HEK293 (cell line): ENCODE results near the gene RNF223.

Source experiments
- BCL11B ChIP-seq: fragments of 450-650 bp; formaldehyde crosslinking; IDR thresholded peaks from 2 replicates; pipeline ENCODE4 v1.5.1; 2016; ENCODE audit warnings: low read depth, missing biosample characterization, missing genetic modification characterization
- FEZF1 ChIP-seq: fragments of 450-650 bp; formaldehyde crosslinking; IDR thresholded peaks from 2 replicates; pipeline ENCODE4 v1.5.1; 2016; ENCODE audit warnings: missing biosample characterization, missing genetic modification characterization
- GFI1B ChIP-seq: fragments of 450-650 bp; formaldehyde crosslinking; IDR thresholded peaks from 2 replicates; pipeline ENCODE4 v1.5.1; 2016; ENCODE audit warnings: missing biosample characterization, missing genetic modification characterization
- GLIS2 ChIP-seq: fragments of 450-650 bp; formaldehyde crosslinking; IDR thresholded peaks from 2 replicates; pipeline ENCODE4 v1.5.1; 2016; ENCODE audit warnings: missing biosample characterization, missing genetic modification characterization
- HOXD13 ChIP-seq: sonication (generic); formaldehyde crosslinking; IDR thresholded peaks from 2 replicates; pipeline ENCODE4 v1.8.0; 2022; ENCODE audit warnings: missing genetic modification reagents, borderline replicate concordance
- KLF1 ChIP-seq: fragments of 450-650 bp; formaldehyde crosslinking; IDR thresholded peaks from 2 replicates; pipeline ENCODE4 v1.5.1; 2016; ENCODE audit warnings: missing biosample characterization, missing genetic modification characterization
- MZF1 ChIP-seq: fragments of 450-650 bp; formaldehyde crosslinking; IDR thresholded peaks from 2 replicates; pipeline ENCODE4 v1.5.1; 2017; ENCODE audit warnings: missing biosample characterization, missing genetic modification characterization, borderline replicate concordance
- PATZ1 ChIP-seq: fragments of 450-650 bp; formaldehyde crosslinking; IDR thresholded peaks from 2 replicates; pipeline ENCODE4 v1.5.1; 2016; ENCODE audit warnings: missing biosample characterization, missing genetic modification characterization
- PBX3 ChIP-seq: sonication (generic); formaldehyde crosslinking; IDR thresholded peaks from 2 replicates; pipeline ENCODE4 v1.8.1; 2022; ENCODE audit warnings: mild to moderate bottlenecking, moderate library complexity, missing genetic modification reagents
- SCRT1 ChIP-seq: fragments of 450-650 bp; formaldehyde crosslinking; IDR thresholded peaks from 2 replicates; pipeline ENCODE4 v1.5.1; 2016; ENCODE audit warnings: missing biosample characterization, missing genetic modification characterization, borderline replicate concordance
- SP2 ChIP-seq: fragments of 450-650 bp; formaldehyde crosslinking; IDR thresholded peaks from 2 replicates; pipeline ENCODE4 v1.5.1; 2016; ENCODE audit warnings: missing biosample characterization, missing genetic modification characterization
- SP3 ChIP-seq: fragments of 450-650 bp; formaldehyde crosslinking; IDR thresholded peaks from 2 replicates; pipeline ENCODE4 v1.5.1; 2016; ENCODE audit warnings: missing biosample characterization, missing genetic modification characterization
- TCF7L2 ChIP-seq: IDR thresholded peaks from 2 replicates; pipeline ENCODE4 v1.6.1; 2011; ENCODE audit warnings: low read depth, mild to moderate bottlenecking, inconsistent platforms, low read length, moderate library complexity, borderline replicate concordance
- ZBTB11 ChIP-seq: fragments of 450-650 bp; formaldehyde crosslinking; conservative IDR thresholded peaks from 2 replicates; pipeline ENCODE4 v1.5.1; 2016; ENCODE audit warnings: low read depth, missing biosample characterization, missing genetic modification characterization
- ZBTB26 ChIP-seq: fragments of 450-650 bp; formaldehyde crosslinking; optimal IDR thresholded peaks from 2 replicates; pipeline ENCODE3; 2016; ENCODE audit warnings: missing biosample characterization, mild to moderate bottlenecking, missing genetic modification characterization
- ZFP3 ChIP-seq: fragments of 450-650 bp; formaldehyde crosslinking; IDR thresholded peaks from 2 replicates; pipeline ENCODE4 v1.5.1; 2016; ENCODE audit warnings: low read depth, missing biosample characterization, missing genetic modification characterization
- ZIC2 ChIP-seq: fragments of 450-650 bp; formaldehyde crosslinking; IDR thresholded peaks from 2 replicates; pipeline ENCODE4 v1.5.1; 2016; ENCODE audit warnings: missing biosample characterization, missing genetic modification characterization
- ZNF155 ChIP-seq: fragments of 450-650 bp; formaldehyde crosslinking; IDR thresholded peaks from 2 replicates; pipeline ENCODE4 v1.5.1; 2016; ENCODE audit warnings: missing biosample characterization, missing genetic modification characterization
- ZNF221 ChIP-seq: fragments of 450-650 bp; formaldehyde crosslinking; IDR thresholded peaks from 2 replicates; pipeline ENCODE4 v1.5.1; 2017; ENCODE audit warnings: missing biosample characterization, missing genetic modification characterization, borderline replicate concordance
- ZNF266 ChIP-seq: fragments of 450-650 bp; formaldehyde crosslinking; IDR thresholded peaks from 2 replicates; pipeline ENCODE4 v1.5.1; 2016; ENCODE audit warnings: missing biosample characterization, missing genetic modification characterization, low read depth
- ZNF426 ChIP-seq: fragments of 450-650 bp; formaldehyde crosslinking; IDR thresholded peaks from 2 replicates; pipeline ENCODE4 v1.5.1; 2017; ENCODE audit warnings: missing biosample characterization, missing genetic modification characterization, mild to moderate bottlenecking, inconsistent platforms, moderate library complexity
- ZNF544 ChIP-seq: fragments of 450-650 bp; formaldehyde crosslinking; IDR thresholded peaks from 2 replicates; pipeline ENCODE4 v1.5.0; 2017; ENCODE audit warnings: missing biosample characterization, missing genetic modification characterization
- ZNF555 ChIP-seq: fragments of 450-650 bp; formaldehyde crosslinking; conservative IDR thresholded peaks from 2 replicates; pipeline ENCODE4 v1.5.1; 2017; ENCODE audit warnings: missing biosample characterization, mild to moderate bottlenecking, missing genetic modification characterization, inconsistent platforms
- ZNF571 ChIP-seq: fragments of 450-650 bp; formaldehyde crosslinking; IDR thresholded peaks from 2 replicates; pipeline ENCODE4 v1.5.0; 2017; ENCODE audit warnings: missing biosample characterization, missing genetic modification characterization
- ZNF596 ChIP-seq: fragments of 450-650 bp; IDR thresholded peaks from 2 replicates; pipeline ENCODE4 v1.5.0; 2018; ENCODE audit warnings: missing biosample characterization, mild to moderate bottlenecking, missing genetic modification characterization, moderate library complexity
- ZNF600 ChIP-seq: fragments of 450-650 bp; formaldehyde crosslinking; IDR thresholded peaks from 2 replicates; pipeline ENCODE4 v1.5.1; 2016; ENCODE audit warnings: missing biosample characterization, missing genetic modification characterization
- ZNF645 ChIP-seq: fragments of 450-650 bp; formaldehyde crosslinking; IDR thresholded peaks from 2 replicates; pipeline ENCODE4; 2016; ENCODE audit warnings: missing biosample characterization, missing genetic modification characterization
- ZNF654 ChIP-seq: fragments of 450-650 bp; formaldehyde crosslinking; IDR thresholded peaks from 2 replicates; pipeline ENCODE4 v1.5.1; 2016; ENCODE audit warnings: low read depth, missing biosample characterization, missing genetic modification characterization
- ZNF658 ChIP-seq: fragments of 450-650 bp; formaldehyde crosslinking; IDR thresholded peaks from 2 replicates; pipeline ENCODE4; 2016; ENCODE audit warnings: missing biosample characterization, missing genetic modification characterization
- ZNF707 ChIP-seq: fragments of 450-650 bp; formaldehyde crosslinking; IDR thresholded peaks from 2 replicates; pipeline ENCODE4 v1.5.1; 2016; ENCODE audit warnings: missing biosample characterization, missing genetic modification characterization
- ZNF76 ChIP-seq: fragments of 450-650 bp; formaldehyde crosslinking; IDR thresholded peaks from 2 replicates; pipeline ENCODE4; 2016; ENCODE audit warnings: low read depth, missing biosample characterization, missing genetic modification characterization, borderline replicate concordance

The RNF223 gene

GRCh38 chr1:1068517-1069055, 5.5 kb downstream of the RNF223 start (continued):
- TF ChIP-seq GLIS2 (0 out of 2 replicates have a peak, but pooled peaks have one; percentile 7), FEZF1 (tag by site-specific recombination) (no peak), MZF1 (tag by site-specific recombination) (no peak), PATZ1 (tag by site-specific recombination) (no peak), KLF1 (no peak; the same call in 1 of the 2 replicates), ZNF266 (tag by site-specific recombination) (no peak), HOXD13 (CRISPR knock-in tag) (no peak), PBX3 (0 out of 2 replicates have a peak, but pooled peaks have one; percentile 10), GFI1B (tag by site-specific recombination) (no peak), ZNF544 (tag by site-specific recombination) (no peak), SP3 (tag by site-specific recombination) (no peak), ZNF707 (no peak), BCL11B (tag by site-specific recombination) (no peak), ZNF76 (tag by site-specific recombination) (no peak), ZNF654 (tag by site-specific recombination) (no peak), ZNF221 (no peak), ZNF155 (tag by site-specific recombination) (no peak), TCF7L2 (no peak), ZNF645 (tag by site-specific recombination) (no peak), ZNF571 (no peak), ZNF426 (no peak), ZNF658 (no peak), ZBTB26 (tag by site-specific recombination) (peak; percentile 17), ZFP3 (no peak), ZNF596 (tag by site-specific recombination) (no peak), SP2 (peak; percentile 42), ZBTB11 (tag by site-specific recombination) (no peak; the same call in 1 of the 2 replicates), ZIC2 (tag by site-specific recombination) (peak; percentile 40; the same call in 1 of the 2 replicates), ZNF555 (tag by site-specific recombination) (no peak), SCRT1 (no peak), ZNF600 (peak; percentile 87)
